GM19240 (cell line): ENCODE data around the gene MT1X.

Experiments used
- DNase-seq: peaks from one replicate; pipeline ENCODE4 v3.0.0; 2011; ENCODE audit warnings: low spot score; ENCODE audit not compliant: insufficient read length

MT1X gene

DNA sequence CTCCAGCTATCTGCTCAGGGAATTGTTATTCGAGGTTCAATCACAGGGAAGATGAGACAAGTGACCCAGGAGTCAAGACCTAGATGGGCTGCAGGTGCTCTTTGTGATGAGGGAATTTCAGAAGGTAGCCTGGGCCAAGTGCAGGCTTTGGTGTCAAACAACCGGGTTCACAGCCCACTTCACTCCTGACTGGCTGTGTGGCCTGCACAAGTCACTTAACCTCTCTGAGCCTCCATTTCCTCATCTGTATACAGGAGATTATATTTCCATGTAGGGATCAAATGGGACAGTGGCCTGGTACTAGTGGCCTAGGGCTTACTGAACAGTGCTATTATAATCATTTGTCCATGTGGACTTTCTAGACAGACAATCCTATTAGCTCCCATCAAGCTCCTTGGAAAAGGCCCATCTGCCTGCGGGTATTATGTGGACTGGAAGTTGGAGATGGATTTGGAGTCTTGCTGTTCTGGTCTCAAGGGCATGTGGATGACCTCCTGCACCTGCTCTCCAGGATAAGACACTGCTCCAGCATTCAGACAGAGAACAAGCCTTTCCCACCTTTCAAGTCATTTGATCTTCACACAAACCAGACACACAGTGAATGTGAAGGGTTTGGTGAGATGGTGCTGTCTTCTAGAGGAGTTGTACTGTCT is 3.1 kb upstream of the MT1X start:
- no peak for DNase-seq

DNA sequence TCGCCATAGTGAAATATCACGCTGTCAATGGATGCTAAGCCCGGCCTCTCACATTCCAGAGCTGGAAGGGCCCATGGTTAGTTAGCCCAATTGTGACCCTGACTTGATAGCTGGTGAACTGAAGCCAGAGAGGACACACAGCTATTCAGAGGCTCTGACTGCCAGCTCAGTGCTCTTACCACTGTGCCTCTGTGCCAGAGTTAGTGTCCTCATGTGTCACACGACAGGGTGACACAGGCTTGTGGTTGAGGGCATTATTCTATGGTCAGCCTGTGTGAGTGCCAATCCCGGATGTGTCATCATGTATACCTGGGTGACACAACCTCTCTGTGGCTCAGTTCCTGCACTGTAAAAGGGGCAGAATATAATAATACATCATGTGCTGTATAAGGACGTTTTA is 2.5 kb upstream of the MT1X start:
- no peak for DNase-seq

- DNase-seq: no peak
Observed at GRCh38 chr16:56682703-56683397, 580 bp downstream of the MT1X start.

- DNase-seq: no peak
Observed at GRCh38 chr16:56683424-56684172, 1.3 kb downstream of the MT1X start.

- DNase-seq: no peak
Observed at GRCh38 chr16:56684256-56684925, 2.1 kb downstream of the MT1X start.

DNA sequence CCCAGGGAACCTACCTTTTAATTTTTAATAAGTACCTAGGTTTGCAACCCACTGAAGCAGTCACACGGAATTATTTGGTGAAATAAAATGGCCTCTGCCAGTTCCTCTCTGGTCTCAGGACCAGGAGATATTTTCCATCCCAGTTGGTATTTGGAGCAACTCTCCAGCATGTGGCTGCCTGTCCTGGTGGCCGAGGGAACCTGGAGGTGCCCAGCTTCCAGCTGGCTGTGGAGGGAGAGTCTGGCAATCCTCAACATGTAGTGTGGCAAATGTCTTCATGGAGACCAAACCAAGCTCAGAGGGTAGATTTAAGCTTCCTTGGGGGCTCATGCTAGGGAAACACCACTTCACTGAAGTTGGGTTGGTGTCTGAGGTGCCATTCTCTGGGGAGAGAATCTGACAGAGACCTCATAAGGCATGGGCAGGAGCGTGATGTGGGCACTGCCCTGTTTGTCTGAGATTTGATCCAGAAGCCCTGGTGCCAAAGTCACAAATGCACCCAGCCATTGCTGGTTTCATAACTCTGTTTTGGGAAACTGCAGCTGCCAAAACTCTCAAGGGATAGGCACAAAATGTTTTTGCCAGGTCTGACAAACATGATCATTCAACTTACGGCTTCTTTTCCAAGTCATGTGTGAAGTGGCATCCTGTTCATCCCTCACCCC is 2.8 kb downstream of the MT1X start:
- no peak for DNase-seq

- DNase-seq: no peak
Observed at GRCh38 chr16:56686758-56687157, 4.5 kb downstream of the MT1X start.

DNA sequence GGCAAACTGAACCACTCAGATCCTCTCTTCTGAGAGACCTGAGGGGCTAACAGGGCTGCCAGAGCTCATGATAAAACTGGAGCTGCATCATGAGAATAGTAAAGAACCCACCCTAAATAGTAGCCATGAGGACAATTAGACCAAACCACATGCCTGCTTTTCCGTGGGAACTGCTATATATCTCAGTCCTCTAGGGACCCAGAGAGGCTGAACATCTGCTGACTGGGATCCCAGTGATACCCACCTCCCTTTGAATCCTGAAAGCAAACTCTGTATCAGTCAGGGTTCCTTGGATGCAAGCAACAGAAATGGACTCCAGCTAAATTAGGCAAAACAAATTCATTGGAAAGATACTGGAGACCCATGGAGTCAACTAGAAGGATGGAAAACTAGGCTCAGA is 6.5 kb downstream of the MT1X start:
- DNase-seq: no peak

DNA sequence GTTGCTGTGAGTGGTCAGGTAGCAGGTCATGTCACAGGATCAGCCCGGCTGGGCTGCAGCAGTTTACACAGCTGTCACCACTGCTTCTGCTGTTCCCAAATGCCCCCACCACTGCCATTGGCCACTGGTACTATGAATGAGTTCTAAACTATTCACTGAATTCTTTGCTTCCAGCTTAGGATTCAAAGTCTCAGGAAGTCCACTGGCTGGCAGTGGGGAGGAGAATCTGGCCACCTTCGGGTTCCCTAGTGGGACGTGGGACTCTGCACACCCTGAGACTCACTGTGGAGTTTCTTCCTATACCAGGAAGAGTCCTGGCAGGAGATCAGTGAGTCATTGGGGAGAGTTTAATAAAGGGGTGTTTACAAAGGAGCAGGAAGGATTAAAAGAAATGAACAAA is 6.9 kb downstream of the MT1X start:
- no peak for DNase-seq

- no peak for DNase-seq
Observed at GRCh38 chr16:56690420-56691122, 8.3 kb downstream of the MT1X start.

GRCh38 chr16:56691885-56692284 is 9.6 kb downstream of the MT1X start:
- DNase-seq: no peak

DNA sequence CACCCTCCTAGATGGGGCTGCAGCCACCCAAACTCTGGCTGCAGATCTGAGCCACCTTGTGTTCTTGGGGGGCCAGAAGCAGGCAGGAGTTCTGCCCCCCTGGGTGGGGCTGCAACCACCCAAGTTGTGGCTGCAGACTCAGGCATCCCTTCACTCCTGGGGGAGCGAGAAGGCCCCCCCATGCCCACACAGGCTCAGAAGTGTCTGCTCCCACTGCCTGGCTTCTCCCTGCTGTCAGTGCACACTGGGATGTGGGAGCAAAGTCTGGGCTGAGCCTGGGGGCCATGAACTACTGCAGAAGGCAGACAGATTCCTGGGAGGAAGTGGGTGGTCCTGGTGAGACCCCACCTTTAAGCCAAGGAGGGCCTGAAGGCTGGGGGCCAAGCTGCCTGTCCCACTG is 13.0 kb downstream of the MT1X start:
- DNase-seq: no peak

DNA sequence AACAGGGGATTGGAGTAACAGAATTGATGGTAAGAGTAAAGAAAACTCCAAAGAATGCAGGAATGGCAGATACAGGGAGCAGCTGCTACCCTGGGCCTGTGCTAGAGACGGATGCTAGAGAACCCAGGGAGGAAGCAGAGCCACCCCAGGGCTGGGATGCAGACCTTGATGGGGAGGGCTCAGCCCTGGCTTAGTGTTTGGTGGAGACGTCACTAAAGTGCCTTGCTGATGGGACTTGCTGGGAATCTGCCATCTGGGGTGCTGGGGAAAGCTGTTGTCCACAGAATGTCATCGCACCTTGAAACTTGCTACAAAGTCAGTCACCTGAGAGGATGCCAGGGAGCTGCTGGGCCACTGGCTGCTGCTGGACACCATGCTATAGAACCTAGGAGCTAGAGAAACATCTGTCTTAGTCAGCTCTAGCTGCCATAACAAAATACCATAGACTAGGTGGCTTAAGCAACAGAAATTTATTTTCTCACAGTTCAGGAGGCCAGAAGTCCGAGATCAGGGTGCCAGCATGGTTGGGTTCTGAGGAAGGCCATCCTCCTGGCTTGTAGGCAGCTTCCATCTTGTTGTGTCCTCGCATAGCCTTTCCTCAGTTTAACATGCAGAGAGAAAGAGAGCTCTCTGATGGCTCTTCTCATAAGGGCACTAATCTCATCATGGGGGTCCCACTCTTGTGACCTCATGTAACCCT is 15.3 kb downstream of the MT1X start:
- DNase-seq: no peak

- DNase-seq: no peak
Observed at GRCh38 chr16:56700195-56700594, 17.9 kb downstream of the MT1X start.

- DNase-seq: no peak
Observed at GRCh38 chr16:56700631-56701030, 18.4 kb downstream of the MT1X start.

DNA sequence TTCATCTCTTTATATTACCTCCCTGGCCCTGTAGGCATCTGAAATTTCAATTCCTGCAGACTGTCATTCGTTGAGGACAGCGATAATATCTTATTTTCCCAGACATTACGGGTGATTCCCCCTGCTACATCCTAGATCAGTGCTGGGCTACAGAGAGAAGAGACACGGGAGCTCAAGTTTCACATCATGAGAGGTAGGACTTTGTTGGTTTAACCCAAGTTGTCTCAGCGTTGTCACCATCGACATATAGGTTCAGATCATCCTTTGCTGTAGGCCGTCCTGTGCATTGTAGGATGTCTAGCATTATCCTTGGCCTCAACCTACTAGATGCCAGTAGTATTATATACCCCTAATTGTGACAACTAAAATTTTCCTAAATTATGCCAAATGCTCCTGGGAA is 19.3 kb downstream of the MT1X start:
- no peak for DNase-seq

DNA sequence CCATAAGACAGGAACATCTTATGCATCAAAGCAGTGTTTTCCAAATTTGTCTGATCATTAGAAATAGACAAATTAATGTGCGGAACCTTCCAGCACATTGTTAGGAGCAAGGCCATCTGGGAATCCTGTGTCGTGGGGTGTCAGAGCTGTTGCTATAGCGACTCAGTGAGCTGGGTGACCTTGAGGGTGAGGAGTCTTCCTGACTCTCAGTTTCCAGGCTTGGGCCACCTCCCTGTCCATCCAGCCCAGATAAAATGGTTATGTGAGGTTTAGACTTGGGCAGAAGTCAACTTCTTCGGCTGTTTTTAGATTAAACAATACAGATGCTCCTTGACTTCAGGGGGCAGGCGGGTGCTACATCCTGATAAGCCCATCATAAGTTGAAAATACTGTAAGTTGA is 20.6 kb downstream of the MT1X start:
- no peak for DNase-seq

DNA sequence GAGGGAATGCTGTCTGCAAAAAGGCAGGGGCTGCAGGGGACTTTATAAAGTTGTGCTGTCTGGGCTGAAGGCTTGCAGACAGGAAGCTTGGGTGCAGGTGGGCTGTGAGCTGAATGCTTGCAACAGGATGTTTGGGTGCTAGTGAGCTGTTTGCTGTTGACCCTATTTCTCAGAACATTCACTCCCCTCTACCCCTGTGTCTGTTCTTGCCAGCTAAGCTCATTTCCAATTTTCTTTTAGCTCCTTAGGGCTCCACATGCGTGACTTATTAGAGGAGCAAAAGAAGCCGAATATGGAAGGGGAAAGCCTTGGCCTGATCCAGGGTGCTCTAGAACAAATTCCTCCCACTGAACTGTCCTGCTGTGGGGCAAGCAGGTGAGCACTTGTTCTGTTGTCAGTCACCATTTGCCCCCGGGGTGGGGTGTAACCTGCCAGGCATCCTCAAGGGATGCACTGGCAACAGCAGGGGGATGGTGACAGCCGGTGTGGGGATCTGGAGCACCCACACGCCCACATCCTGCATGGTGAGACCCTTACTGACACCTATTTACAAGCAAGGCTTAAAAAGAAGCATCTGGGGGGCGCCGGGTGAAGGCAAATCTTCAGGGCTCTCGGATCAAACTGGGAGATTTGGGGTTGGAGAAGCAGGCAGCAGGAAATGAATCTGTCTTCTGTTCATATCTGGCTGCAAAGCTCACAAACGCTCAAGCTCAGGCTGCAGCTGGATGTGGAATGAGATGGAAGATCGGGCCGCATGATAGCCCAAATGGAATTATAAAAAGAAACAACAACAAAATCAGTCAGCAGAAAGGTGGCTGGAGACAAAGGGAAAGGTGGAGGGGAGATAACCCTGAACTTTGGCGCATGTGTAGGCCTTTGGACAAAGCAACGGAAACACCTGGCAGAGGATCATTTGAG is 26.5 kb downstream of the MT1X start:
- DNase-seq: no peak

GRCh38 chr16:56709443-56710040 is 27.3 kb downstream of the MT1X start:
- no peak for DNase-seq
